Medulla oblongata (tissue), 1 donor: ENCODE results near the gene NCOA1.
"Not testable (repeated sequence)": the region's sequence is repeated elsewhere in the genome, so short reads cannot be mapped to it uniquely, and the experiment has no call there.

Experiments used
- DNase-seq: peaks from one replicate; pipeline ENCODE4 v3.0.0-alpha.2; 2015; ENCODE audit errors: extremely low spot score

Gene NCOA1

GRCh38 chr2:24490690-24491541 is at the start of gene NCOA1:
Gene NCOA1 (plus strand): TSS chr2:24491254. CDS start chr2:24658678, 167,424 bp downstream.
- peak; percentile 90 for DNase-seq

- peak; percentile 57 for DNase-seq
Measured at GRCh38 chr2:24448797-24449196, 42.3 kb upstream of the NCOA1 start.

- no peak for DNase-seq
Measured at GRCh38 chr2:24449344-24449743, 41.7 kb upstream of the NCOA1 start.

GRCh38 chr2:24451805-24452501 is 39.1 kb upstream of the NCOA1 start:
- DNase-seq = no peak

GRCh38 chr2:24452502-24452885 is 38.6 kb upstream of the NCOA1 start:
- DNase-seq = peak; percentile 24

GRCh38 chr2:24453379-24454073 is 37.5 kb upstream of the NCOA1 start:
- no peak for DNase-seq

- DNase-seq = peak; percentile 24
Measured at GRCh38 chr2:24454294-24454693, 36.8 kb upstream of the NCOA1 start.

GRCh38 chr2:24456599-24457556 is 34.2 kb upstream of the NCOA1 start:
- DNase-seq = peak; percentile 55

- no peak for DNase-seq
Measured at GRCh38 chr2:24457696-24458386, 33.2 kb upstream of the NCOA1 start.

- no peak for DNase-seq
Measured at GRCh38 chr2:24459224-24460161, 31.6 kb upstream of the NCOA1 start.

- no peak for DNase-seq
Measured at GRCh38 chr2:24461685-24462084, 29.4 kb upstream of the NCOA1 start.

- no peak for DNase-seq
Measured at GRCh38 chr2:24463271-24463670, 27.8 kb upstream of the NCOA1 start.

- no peak for DNase-seq
Measured at GRCh38 chr2:24466871-24467870, 23.9 kb upstream of the NCOA1 start.

- not testable (repeated sequence) for DNase-seq
Measured at GRCh38 chr2:24468453-24468852, 22.6 kb upstream of the NCOA1 start.

- DNase-seq = no peak
Measured at GRCh38 chr2:24469148-24469650, 21.9 kb upstream of the NCOA1 start.

GRCh38 chr2:24471662-24472061 is 19.4 kb upstream of the NCOA1 start:
- DNase-seq = no peak

GRCh38 chr2:24472416-24472815 is 18.6 kb upstream of the NCOA1 start:
- no peak for DNase-seq

GRCh38 chr2:24473626-24474025 is 17.4 kb upstream of the NCOA1 start:
- DNase-seq = no peak
